ENCODE data around the gene OTUD5.
"Not testable (repeated sequence)": the region's sequence is repeated elsewhere in the genome, so short reads cannot be mapped to it uniquely, and the experiment has no call there.

Gene OTUD5

GRCh38 chrX:48883729-48884128 is 73.7 kb downstream of the OTUD5 start:
- no peak for DNase-seq

DNA sequence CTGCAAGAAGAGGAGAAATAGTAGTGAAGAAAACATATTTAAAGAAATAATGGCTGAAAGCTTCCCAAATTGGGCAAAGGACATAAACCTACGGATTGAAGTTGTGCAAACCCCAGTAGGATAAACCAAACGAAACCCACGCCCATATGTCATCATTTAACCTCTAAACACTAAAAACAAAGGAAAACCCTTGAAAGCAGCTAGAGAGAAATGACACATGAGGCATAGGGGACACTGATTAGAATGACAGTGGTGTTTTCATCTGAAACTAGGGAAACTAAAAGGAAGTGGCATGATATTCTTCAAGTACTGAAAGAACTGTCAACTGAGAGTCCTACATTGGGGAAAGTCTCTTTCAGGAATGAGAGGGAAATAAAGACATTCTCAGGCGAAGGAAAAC is 80.5 kb downstream of the OTUD5 start:
- DNase-seq, result not testable (repeated sequence)
